ENCODE results near the gene OR2T10.
"Not testable (repeated sequence)": the region's sequence is repeated elsewhere in the genome, so short reads cannot be mapped to it uniquely, and the experiment has no call there.

The OR2T10 gene

GRCh38 chr1:248621770-248622169 is 24.3 kb upstream of the OR2T10 start:
- peaks cover 3% of the 10 kb centered on the region for H3K4me1 Mint-ChIP-seq (ENCODE audit: low read depth)
- no peak overlapping the region for H3K4me3 Mint-ChIP-seq
- no peaks in the 10 kb centered on the region for H3K36me3 Mint-ChIP-seq (ENCODE audit: low read depth)
- no peaks in the 10 kb centered on the region for H3K9me3 Mint-ChIP-seq
- no peak overlapping the region for H3K27ac Mint-ChIP-seq
- no peak for DNase-seq
- H3K27me3 Mint-ChIP-seq: no peaks in the 10 kb centered on the region

DNA sequence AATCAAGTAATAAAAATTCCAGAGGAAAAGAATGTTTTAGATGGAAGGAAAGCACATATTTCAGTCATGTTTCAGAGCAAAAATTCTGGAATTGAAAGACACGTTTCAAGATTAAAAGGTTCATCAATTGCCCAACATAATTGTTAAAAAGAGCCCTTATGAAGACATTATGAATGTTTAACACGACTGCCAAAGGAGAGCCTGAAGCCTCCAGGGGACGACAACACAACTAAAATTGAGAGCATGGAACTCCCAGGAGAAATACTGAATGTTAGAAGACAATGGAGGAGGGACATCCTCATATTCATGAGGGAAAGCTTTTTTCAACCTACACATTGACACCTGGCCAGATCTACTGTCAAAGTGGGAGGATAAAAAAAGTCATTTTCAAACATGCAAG is 21.4 kb upstream of the OR2T10 start:
- Mint-ChIP-seq H3K9me3 (no peaks in the 10 kb centered on the region), H3K27ac (no peak overlapping the region), H3K27me3 (no peaks in the 10 kb centered on the region), H3K36me3 (ENCODE audit: low read depth) (no peaks in the 10 kb centered on the region), H3K4me1 (ENCODE audit: low read depth) (peaks cover 8% of the 10 kb centered on the region), H3K4me3 (no peak overlapping the region)
- DNase-seq: peak; percentile 56

GRCh38 chr1:248618119-248618518 is 20.6 kb upstream of the OR2T10 start:
- Mint-ChIP-seq H3K4me1 (ENCODE audit: low read depth) (peaks cover 15% of the 10 kb centered on the region), H3K27ac (no peak overlapping the region), H3K9me3 (no peaks in the 10 kb centered on the region), H3K36me3 (ENCODE audit: low read depth) (no peaks in the 10 kb centered on the region), H3K4me3 (no peak overlapping the region), H3K27me3 (no peaks in the 10 kb centered on the region)
- DNase-seq: no peak

DNA sequence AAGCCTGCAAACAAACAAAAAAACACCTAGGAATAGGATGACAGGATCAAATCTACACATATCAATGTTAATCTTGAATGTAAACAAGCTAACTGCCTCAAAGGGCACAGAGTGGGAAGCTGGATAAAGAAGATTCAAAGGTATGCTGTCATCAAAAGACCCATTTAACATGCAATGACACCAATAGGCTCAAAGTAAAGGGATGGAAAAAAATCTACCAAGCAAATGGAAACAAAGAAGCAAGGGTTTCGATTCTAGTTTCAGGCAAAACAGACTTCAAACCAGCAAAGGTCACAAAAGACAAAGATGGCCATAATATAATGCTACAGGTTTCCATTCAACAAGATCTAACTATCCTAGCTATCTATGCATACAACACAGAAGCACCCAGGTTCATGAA is 16.2 kb upstream of the OR2T10 start:
- Mint-ChIP-seq H3K4me1 (ENCODE audit: low read depth) (peaks cover 31% of the 10 kb centered on the region), H3K36me3 (ENCODE audit: low read depth) (no peaks in the 10 kb centered on the region), H3K4me3 (no peak overlapping the region), H3K9me3 (no peaks in the 10 kb centered on the region), H3K27ac (peak overlapping the region; percentile 51), H3K27me3 (peaks cover 3% of the 10 kb centered on the region)
- DNase-seq: no peak

GRCh38 chr1:248611883-248612414 is 14.4 kb upstream of the OR2T10 start:
- Mint-ChIP-seq H3K9me3 (no peaks in the 10 kb centered on the region), H3K27me3 (peaks cover 3% of the 10 kb centered on the region), H3K4me1 (ENCODE audit: low read depth) (peaks cover 29% of the 10 kb centered on the region), H3K27ac (no peak overlapping the region), H3K36me3 (ENCODE audit: low read depth) (no peaks in the 10 kb centered on the region), H3K4me3 (no peak overlapping the region)
- no peak for DNase-seq

GRCh38 chr1:248610301-248610700 is 12.8 kb upstream of the OR2T10 start:
- peak overlapping the region; percentile 47 for H3K27ac Mint-ChIP-seq
- H3K4me1 Mint-ChIP-seq (ENCODE audit: low read depth): peaks cover 29% of the 10 kb centered on the region
- DNase-seq: no peak
- no peaks in the 10 kb centered on the region for H3K9me3 Mint-ChIP-seq
- peaks cover 3% of the 10 kb centered on the region for H3K27me3 Mint-ChIP-seq
- no peak overlapping the region for H3K4me3 Mint-ChIP-seq
- no peaks in the 10 kb centered on the region for H3K36me3 Mint-ChIP-seq (ENCODE audit: low read depth)

DNA sequence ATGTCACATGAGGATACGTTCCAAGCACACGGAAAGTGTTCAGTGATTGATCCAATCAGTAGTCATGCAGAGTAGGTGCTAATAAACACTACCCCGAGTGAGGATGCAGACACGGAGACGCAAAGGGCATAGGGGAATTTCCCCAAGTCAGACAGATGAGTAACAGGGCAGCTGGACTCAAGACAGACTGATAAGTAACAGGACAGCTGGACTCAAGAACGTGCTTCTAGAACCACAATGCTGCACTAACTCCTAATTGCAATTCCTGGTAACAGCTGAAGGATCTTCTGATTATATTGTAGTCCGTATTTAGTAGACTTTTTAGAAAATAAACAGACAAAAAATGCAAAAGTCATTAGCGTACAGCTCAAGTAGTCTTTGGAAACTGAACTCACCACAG is 1.9 kb upstream of the OR2T10 start:
- Mint-ChIP-seq H3K9me3 (no peaks in the 10 kb centered on the region), H3K27me3 (no peaks in the 10 kb centered on the region), H3K4me1 (ENCODE audit: low read depth) (peaks cover 9% of the 10 kb centered on the region), H3K4me3 (no peak overlapping the region), H3K27ac (no peak overlapping the region), H3K36me3 (ENCODE audit: low read depth) (no peaks in the 10 kb centered on the region)
- DNase-seq: no peak

DNA sequence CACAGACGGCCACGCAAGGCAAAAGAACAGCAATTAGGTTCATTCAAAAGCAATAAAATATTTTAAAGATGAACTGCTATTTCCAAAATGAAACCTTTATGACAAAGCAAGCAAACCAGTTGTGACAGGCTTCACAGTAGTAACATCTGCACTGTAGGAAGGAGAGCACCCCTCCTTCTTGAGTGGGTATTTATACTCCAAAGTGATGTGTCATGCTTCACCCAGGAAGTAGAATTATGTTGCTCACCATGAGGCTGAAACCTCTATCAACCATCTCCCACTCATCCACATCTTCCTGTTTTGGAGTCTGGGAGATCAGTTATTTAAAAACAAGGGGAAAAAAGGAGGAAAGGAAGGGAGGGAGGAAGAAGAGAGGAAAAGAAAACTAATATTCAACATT is 885 bp downstream of the OR2T10 start:
- H3K9me3 Mint-ChIP-seq: no peaks in the 10 kb centered on the region
- no peaks in the 10 kb centered on the region for H3K36me3 Mint-ChIP-seq (ENCODE audit: low read depth)
- no peak for DNase-seq
- H3K4me3 Mint-ChIP-seq: no peak overlapping the region
- no peak overlapping the region for H3K27ac Mint-ChIP-seq
- peaks cover 5% of the 10 kb centered on the region for H3K27me3 Mint-ChIP-seq
- peaks cover 9% of the 10 kb centered on the region for H3K4me1 Mint-ChIP-seq (ENCODE audit: low read depth)

DNA sequence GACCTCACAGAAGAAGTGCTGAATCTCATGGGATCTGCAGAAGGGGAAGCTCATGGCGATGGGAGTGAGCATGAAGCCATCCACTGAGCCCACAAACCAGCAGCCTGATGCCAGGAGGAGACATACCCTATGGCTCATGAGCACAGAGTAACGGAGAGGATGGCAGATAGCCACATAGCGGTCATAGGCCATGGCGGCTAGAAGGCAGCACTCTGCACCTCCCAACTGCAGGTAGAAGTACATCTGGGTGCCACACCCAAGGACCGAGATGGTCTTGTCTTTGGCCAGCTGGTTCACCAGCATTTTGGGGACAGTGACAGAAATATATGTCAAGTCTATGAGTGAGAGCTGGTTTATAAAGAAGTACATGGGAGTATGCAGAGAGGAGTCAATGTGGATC is 4.3 kb downstream of the OR2T10 start:
- Mint-ChIP-seq H3K9me3 (no peaks in the 10 kb centered on the region), H3K36me3 (ENCODE audit: low read depth) (no peaks in the 10 kb centered on the region), H3K4me1 (ENCODE audit: low read depth) (peaks cover 9% of the 10 kb centered on the region), H3K4me3 (no peak overlapping the region), H3K27ac (no peak overlapping the region), H3K27me3 (peaks cover 5% of the 10 kb centered on the region)
- DNase-seq: no peak

DNA sequence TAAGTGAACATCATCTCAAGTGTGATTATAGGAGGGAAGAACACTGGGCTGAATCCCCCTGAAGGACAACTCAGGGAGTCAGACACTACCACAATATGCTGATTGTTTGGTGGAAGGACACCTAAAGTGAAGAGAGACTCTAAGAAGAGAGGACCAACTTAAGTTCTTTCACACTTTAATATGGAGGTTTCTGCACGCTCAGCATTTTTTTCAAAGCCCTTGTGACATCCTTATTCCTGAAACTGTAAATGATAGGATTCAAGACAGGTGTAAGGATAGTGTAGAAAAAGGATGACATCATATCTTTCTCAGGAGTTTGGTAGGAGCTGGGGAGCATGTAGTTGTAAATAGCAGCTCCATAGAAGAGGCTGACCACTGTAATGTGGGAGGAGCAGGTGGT is 4.8 kb downstream of the OR2T10 start:
- peaks cover 9% of the 10 kb centered on the region for H3K4me1 Mint-ChIP-seq (ENCODE audit: low read depth)
- no peak for DNase-seq
- no peak overlapping the region for H3K27ac Mint-ChIP-seq
- no peaks in the 10 kb centered on the region for H3K9me3 Mint-ChIP-seq
- H3K4me3 Mint-ChIP-seq: no peak overlapping the region
- H3K27me3 Mint-ChIP-seq: peaks cover 5% of the 10 kb centered on the region
- H3K36me3 Mint-ChIP-seq (ENCODE audit: low read depth): no peaks in the 10 kb centered on the region

DNA sequence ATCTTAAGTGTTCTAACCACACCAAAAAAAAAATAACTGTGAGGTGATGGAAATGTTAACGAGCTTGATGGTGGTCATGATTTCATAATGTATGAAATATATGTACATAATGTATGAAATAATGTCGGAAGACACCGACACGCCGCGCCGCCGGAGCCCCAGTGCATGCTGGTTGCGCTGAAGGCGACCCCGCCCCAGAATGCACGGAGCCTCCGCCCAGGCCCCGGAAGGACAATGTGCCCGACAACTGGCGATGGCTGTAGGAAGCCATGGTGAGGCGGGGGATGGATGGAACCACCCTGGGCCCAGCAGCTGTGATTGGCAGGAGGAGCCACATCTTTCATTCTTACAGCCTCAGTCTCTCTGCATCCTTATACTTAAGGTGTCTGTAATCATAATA is 7.4 kb downstream of the OR2T10 start:
- Mint-ChIP-seq H3K27me3 (peaks cover 7% of the 10 kb centered on the region), H3K36me3 (ENCODE audit: low read depth) (no peaks in the 10 kb centered on the region), H3K4me3 (no peak overlapping the region), H3K9me3 (no peaks in the 10 kb centered on the region), H3K4me1 (ENCODE audit: low read depth) (peaks cover 1% of the 10 kb centered on the region), H3K27ac (no peak overlapping the region)
- no peak for DNase-seq

DNA sequence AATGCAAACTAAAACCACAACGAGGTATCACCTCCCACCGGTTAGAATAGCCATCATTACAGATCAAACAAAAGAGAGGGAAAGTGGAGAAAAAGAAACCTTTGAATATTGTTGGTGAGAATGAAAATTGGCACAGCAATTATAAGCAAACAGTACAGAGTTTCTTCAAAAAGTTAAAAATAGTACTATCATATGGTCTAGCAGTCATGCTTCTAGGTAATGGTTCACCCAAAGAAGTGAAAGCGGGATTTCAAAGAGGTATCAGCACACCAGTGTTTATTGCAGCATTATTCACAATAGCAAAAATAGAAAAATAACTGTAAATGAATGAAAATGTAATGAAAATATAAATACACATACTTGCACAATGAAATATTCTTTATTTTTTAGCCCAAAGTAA is 8.2 kb downstream of the OR2T10 start:
- DNase-seq: no peak
- no peak overlapping the region for H3K27ac Mint-ChIP-seq
- H3K36me3 Mint-ChIP-seq (ENCODE audit: low read depth): no peaks in the 10 kb centered on the region
- no peaks in the 10 kb centered on the region for H3K9me3 Mint-ChIP-seq
- H3K4me1 Mint-ChIP-seq (ENCODE audit: low read depth): peaks cover 2% of the 10 kb centered on the region
- H3K27me3 Mint-ChIP-seq: peaks cover 7% of the 10 kb centered on the region
- H3K4me3 Mint-ChIP-seq: no peak overlapping the region

DNA sequence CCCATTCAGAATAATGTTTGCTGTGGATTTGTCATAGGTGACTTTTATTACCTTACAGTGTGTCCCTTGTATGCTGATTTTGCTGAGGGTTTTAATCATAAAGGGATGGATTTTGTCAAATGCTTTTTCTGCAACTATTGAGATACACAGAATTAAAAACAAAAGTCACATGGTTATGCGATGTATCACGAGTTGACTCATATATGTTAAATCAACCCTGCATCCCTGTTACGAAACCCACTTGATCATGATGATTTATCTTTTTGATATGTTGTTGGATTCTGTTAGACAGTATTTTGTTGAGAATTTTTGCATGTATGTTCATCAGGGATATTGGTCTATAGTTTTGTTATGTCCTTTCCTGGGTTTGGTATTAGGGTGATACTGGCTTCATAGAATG is 12.2 kb downstream of the OR2T10 start:
- Mint-ChIP-seq H3K9me3 (no peaks in the 10 kb centered on the region), H3K36me3 (ENCODE audit: low read depth) (no peaks in the 10 kb centered on the region), H3K27me3 (peaks cover 2% of the 10 kb centered on the region), H3K4me3 (no peak overlapping the region), H3K4me1 (ENCODE audit: low read depth) (peaks cover 2% of the 10 kb centered on the region), H3K27ac (no peak overlapping the region)
- no peak for DNase-seq

- Mint-ChIP-seq H3K27me3 (no peaks in the 10 kb centered on the region), H3K9me3 (peaks cover 3% of the 10 kb centered on the region), H3K4me3 (no peak overlapping the region), H3K36me3 (ENCODE audit: low read depth) (no peaks in the 10 kb centered on the region), H3K27ac (no peak overlapping the region), H3K4me1 (ENCODE audit: low read depth) (peaks cover 5% of the 10 kb centered on the region)
- DNase-seq: no peak
Measured at GRCh38 chr1:248576260-248576980, 21.1 kb downstream of the OR2T10 start.

- not testable (repeated sequence) for H3K4me1 Mint-ChIP-seq (ENCODE audit: low read depth); H3K27me3 Mint-ChIP-seq; DNase-seq; H3K36me3 Mint-ChIP-seq (ENCODE audit: low read depth); H3K9me3 Mint-ChIP-seq; H3K27ac Mint-ChIP-seq; H3K4me3 Mint-ChIP-seq
Measured at GRCh38 chr1:248574657-248575056, 22.8 kb downstream of the OR2T10 start, which contains the start of gene OR2T34. Gene OR2T34, minus strand, starts transcription at chr1:248574757. Its CDS starts 0 bp downstream, at chr1:248574757.
